ENCODE data around the gene INSRR.

- TF ChIP-seq REST (IDR thresholded peaks at IDR 0.05; ENCODE audit: insufficient read depth in 1 of 2, low read depth in 2 of 2, low read length in 2 of 2) = no peak
- no peak for TF ChIP-seq POLR2AphosphoS5 (IDR thresholded peaks at IDR 0.05; ENCODE audit: low read depth, low read length)
- TF ChIP-seq TAF1 (IDR thresholded peaks at IDR 0.05; ENCODE audit: borderline replicate concordance, insufficient read depth, low read length) = no peak
- TF ChIP-seq SIN3A (IDR thresholded peaks at IDR 0.05; ENCODE audit: borderline replicate concordance, insufficient read depth, low read length) = no peak
Measured at GRCh38 chr1:156832434-156832833, 26.5 kb downstream of the INSRR start.

All from PFSK-1 (cell line).